ENCODE results near the gene EMC1.

The EMC1 gene

DNA sequence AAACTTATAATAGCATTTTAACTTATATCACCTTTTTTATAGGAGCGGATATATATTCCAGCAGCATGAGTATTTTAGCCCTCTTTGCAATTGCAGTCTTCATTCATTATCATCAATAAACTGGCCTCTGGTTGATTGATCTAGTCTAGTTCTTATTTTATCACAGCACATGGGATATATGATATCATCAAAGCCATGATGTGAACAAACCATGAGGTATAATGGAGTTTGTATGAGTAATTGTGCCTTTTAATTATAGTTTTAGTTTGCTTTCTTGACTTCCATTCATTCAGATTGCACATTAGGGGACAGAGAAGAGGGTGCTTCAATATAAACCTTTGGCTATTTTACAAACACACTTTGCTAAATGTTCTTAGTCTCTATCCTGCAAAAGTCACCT is 37.7 kb downstream of the EMC1 start:
- TF ChIP-seq, protein P1, sequence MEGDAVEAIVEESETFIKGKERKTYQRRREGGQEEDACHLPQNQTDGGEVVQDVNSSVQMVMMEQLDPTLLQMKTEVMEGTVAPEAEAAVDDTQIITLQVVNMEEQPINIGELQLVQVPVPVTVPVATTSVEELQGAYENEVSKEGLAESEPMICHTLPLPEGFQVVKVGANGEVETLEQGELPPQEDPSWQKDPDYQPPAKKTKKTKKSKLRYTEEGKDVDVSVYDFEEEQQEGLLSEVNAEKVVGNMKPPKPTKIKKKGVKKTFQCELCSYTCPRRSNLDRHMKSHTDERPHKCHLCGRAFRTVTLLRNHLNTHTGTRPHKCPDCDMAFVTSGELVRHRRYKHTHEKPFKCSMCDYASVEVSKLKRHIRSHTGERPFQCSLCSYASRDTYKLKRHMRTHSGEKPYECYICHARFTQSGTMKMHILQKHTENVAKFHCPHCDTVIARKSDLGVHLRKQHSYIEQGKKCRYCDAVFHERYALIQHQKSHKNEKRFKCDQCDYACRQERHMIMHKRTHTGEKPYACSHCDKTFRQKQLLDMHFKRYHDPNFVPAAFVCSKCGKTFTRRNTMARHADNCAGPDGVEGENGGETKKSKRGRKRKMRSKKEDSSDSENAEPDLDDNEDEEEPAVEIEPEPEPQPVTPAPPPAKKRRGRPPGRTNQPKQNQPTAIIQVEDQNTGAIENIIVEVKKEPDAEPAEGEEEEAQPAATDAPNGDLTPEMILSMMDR (IDR thresholded peaks at IDR 0.05; ENCODE audit: low read depth, low read length), result no peak
- no peak for DNase-seq (ENCODE audit: extremely low read depth, low read depth)

GRCh38 chr1:19212167-19212566 is 39.2 kb downstream of the EMC1 start:
- TF ChIP-seq, protein P1 (IDR thresholded peaks at IDR 0.05; ENCODE audit: low read depth, low read length), result no peak
- DNase-seq (ENCODE audit: extremely low read depth, low read depth), result no peak

DNA sequence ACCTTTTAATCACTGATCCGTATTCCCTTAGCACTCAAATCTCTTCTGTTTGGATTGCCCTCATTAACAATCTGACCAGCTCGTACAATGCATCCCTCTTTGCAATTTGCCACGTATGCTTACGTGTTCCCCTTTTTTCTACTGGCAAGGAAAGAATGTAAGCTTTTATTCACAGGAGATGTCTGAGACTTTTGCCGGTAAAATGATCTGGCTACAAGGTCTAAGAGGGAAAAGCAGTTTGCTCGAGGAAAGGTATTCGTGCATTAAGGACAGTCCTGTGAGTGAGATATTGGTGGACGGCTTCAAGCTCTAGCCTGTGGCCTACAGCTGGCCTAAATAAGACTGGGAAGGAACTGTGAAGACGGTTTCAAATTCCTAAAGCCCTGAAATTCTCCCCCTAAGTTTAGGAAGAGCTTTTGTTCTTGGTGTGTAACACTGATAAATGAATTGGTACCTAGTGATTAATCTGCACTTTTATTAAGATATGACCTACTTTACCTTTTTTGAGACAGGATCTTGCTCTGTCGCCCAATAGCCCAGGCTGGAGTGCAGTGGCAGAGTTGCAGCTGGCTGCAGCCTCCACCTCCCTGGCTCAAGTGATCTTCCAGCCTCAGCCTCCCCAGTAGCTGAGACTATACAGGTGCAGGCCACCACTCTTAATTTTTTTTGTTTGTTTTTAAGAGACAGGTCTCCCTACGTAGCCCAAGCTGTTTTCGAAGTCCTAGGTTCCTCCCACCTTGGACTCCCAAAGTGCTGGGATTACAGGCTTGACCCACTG is 40.4 kb downstream of the EMC1 start:
- TF ChIP-seq, protein P1 (IDR thresholded peaks at IDR 0.05; ENCODE audit: low read depth, low read length), result no peak
- DNase-seq (ENCODE audit: extremely low read depth, low read depth), result no peak

- TF ChIP-seq, protein P1 (IDR thresholded peaks at IDR 0.05; ENCODE audit: low read depth, low read length), result no peak
- peak; percentile 80 for DNase-seq (ENCODE audit: extremely low read depth, low read depth)
These were observed 41.1 kb downstream of the EMC1 start, which contains the start of gene UBR4 for GRCh38 chr1:19209990-19210771. Gene UBR4 (minus strand): TSS chr1:19210266. CDS start chr1:19210248, 18 bp downstream.

DNA sequence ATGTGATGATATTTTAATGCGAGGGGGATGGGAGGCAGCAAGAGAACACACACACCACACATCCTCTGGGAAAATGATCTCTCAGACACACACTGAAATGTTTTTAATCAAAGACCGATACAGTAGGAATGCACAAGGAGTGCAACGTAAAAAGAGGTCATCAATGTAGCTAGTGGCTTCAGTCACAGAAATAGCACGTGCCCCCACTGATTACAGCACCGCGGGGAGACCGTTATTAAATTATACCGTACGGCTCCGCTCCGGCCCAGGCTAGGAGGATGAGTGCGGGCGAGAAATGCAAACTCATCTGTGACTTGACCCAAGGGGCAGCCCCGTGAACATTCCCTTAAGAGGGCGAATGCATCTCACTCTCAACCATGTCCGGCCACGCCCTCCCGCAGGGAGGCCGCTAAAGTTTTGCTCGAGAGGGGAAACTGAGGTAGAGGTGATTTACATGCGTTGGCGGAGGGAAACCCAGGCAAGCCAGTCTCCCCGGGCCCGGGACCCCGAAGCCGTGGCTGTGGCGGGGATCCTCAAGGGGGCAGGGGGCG is 41.8 kb downstream of the EMC1 start:
- DNase-seq (ENCODE audit: extremely low read depth, low read depth), result peak; percentile 12

DNA sequence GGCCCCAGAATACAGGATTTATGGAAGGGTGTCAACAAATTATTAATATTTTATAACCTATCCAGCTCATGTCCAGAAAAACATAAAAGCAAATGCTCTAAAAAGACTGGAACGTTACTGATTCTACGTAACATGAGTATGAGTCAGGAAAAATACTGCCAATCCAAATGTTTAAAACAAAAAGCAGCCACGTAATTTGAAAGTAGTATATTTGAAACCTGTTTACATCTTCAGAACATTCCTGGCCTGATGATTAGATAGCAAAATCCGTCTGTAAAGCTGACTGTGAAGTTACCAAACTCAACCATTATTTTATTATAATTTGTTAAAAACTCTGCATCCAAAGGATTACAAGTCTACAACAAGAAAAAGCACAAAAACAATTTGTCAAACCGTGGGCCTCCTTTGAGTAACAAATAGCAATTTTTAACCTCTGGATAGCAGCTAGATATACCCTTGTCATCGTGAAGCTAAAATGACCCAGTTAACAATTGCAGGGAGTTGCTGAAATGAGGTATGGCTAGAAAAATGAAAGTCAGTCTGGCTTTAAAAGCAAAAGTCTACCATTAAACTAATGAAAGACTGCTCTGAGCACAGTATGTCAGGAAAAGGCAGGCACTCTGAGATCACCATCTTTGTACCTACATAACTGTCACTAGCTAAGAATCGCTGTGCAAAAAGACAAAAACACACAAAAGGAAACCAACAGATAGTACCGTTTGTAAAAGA is 42.5 kb downstream of the EMC1 start:
- TF ChIP-seq, protein P1 (IDR thresholded peaks at IDR 0.05; ENCODE audit: low read depth, low read length), result no peak
- DNase-seq (ENCODE audit: extremely low read depth, low read depth), result peak; percentile 37

More for the DNA sequence above, 41.8 kb downstream of the EMC1 start:
- TF ChIP-seq, protein P1 (IDR thresholded peaks at IDR 0.05; ENCODE audit: low read depth, low read length), result no peak
